Activated naive CD4-positive, alpha-beta T cell treated with anti-CD3 and anti-CD28 coated beads for 36 hours (primary cell): ENCODE measurements around the gene TNS2. TPM values are rescaled to one million over a fixed set of nuclear protein-coding genes. Genes with fewer than 3 reads are reported as not detected.

Experiments used
- microRNA-seq: library from miRNA; unstranded; fragments of <30 nt; microRNA quantifications from one replicate; pipeline ENCODE4 v1.2.0, GENCODE V29; 2022; ENCODE audit warnings: borderline microRNAs expressed, borderline replicate concordance
- total RNA-seq, 2 experiments: library from RNA; stranded (reverse); gene quantifications; one replicate each; pipeline ENCODE4 v1.2.3, GENCODE V29; 2021

Gene TNS2
- total RNA-seq, 2 experiments from 2014 or later = 0.37 to 0.67 TPM

Small RNAs within 50 kb of the gene (microRNA-seq; reads per million reads assigned to microRNA genes)
- not detected for gene MIR6757

Other genes with a start within 250 kb of the TNS2 start
- not detected for gene KRT4, start 235.9 kb upstream of the TNS2 start, total RNA-seq
- not detected for gene KRT79, start 215.8 kb upstream of the TNS2 start, total RNA-seq
- gene KRT78, start 201.1 kb upstream of the TNS2 start, total RNA-seq = not detected
- gene KRT8, start 145.0 kb upstream of the TNS2 start, total RNA-seq = under 1 TPM; 0.24 to 0.40 TPM
- gene KRT18, start 100.9 kb upstream of the TNS2 start, total RNA-seq = 1 to 10 TPM; 7.5 to 7.9 TPM
- gene EIF4B, start 43.6 kb upstream of the TNS2 start, total RNA-seq = 100 to 1,000 TPM; 813 to 821 TPM
- 10 to 100 TPM; 20.1 to 20.2 TPM for gene SPRYD3, start 29.3 kb downstream of the TNS2 start, total RNA-seq
- gene IGFBP6, start 47.6 kb downstream of the TNS2 start, total RNA-seq = 1 to 10 TPM; 3.7 to 6.4 TPM
- under 1 TPM; 0.74 to 0.81 TPM for gene SOAT2, start 53.4 kb downstream of the TNS2 start, total RNA-seq
- 10 to 100 TPM; 40.4 to 42.0 TPM for gene ZNF740, start 130.7 kb downstream of the TNS2 start, total RNA-seq
- gene CSAD, start 130.9 kb downstream of the TNS2 start, total RNA-seq = 10 to 100 TPM; 31.5 to 32.3 TPM
- 10 to 100 TPM; 32.3 to 32.5 TPM for gene ITGB7, start 157.2 kb downstream of the TNS2 start, total RNA-seq
- 1 to 10 TPM; 4.0 to 4.6 TPM for gene RARG, start 182.1 kb downstream of the TNS2 start, total RNA-seq
- gene ESPL1, start 218.2 kb downstream of the TNS2 start, total RNA-seq = 10 to 100 TPM; 53.3 to 54.2 TPM
- gene PFDN5, start 245.5 kb downstream of the TNS2 start, total RNA-seq = 100 to 1,000 TPM; 376 to 383 TPM
- gene MYG1, start 249.6 kb downstream of the TNS2 start, total RNA-seq = 10 to 100 TPM; 59.6 to 68.4 TPM